H7 (cell line): ENCODE data around the gene HDDC3. TPM values are rescaled to one million over a fixed set of nuclear protein-coding genes. Genes with fewer than 3 reads are reported as not detected.

Experiments used
- DNase-seq: peaks from one replicate; pipeline ENCODE4 v3.0.0; 2012
- H3K27me3 ChIP-seq: 2 replicates; pipeline ENCODE4 v1.6.0; 2011; ENCODE audit warnings: mild to moderate bottlenecking, low read length; ENCODE audit not compliant: control insufficient read depth, insufficient read depth
- H3K36me3 ChIP-seq: replicated peaks from 2 replicates; pipeline ENCODE4 v1.5.1; 2011; ENCODE audit warnings: low read length; ENCODE audit not compliant: control insufficient read depth, insufficient read depth
- H3K4me3 ChIP-seq: 2 replicates; pipeline ENCODE4 v1.5.1; 2011; ENCODE audit warnings: low read depth, mild to moderate bottlenecking, control low read depth, low read length, moderate library complexity; ENCODE audit not compliant: insufficient read depth
- total RNA-seq: library from RNA; depleted of rRNA; stranded (reverse); fragments of >200 nt; shearing (Covaris generic); gene quantifications from 2 replicates; pipeline ENCODE4 v1.2.3, GENCODE V29; 2014; rRNA removed

HDDC3 gene
- total RNA-seq, 1 experiment from 2014 or later: 19.4 TPM

- Histone ChIP-seq H3K36me3 (peaks cover 17% of the 10 kb centered on the region), H3K27me3 (no peaks in the 10 kb centered on the region), H3K4me3 (no peak overlapping the region)
- no peak for DNase-seq
Observed at GRCh38 chr15:90880381-90881145, 51.8 kb downstream of the HDDC3 start.

Other genes with a start within 250 kb of the HDDC3 start
- gene BLM, start 215.2 kb downstream of the HDDC3 start, total RNA-seq: 29.7 and 36.4 TPM in 2 replicates
- 56.5 and 68.9 TPM in 2 replicates for gene FURIN, start 64.0 kb downstream of the HDDC3 start, total RNA-seq
- gene FES, start 48.0 kb downstream of the HDDC3 start, total RNA-seq: 11.2 and 13.6 TPM in 2 replicates
- 7.4 and 11.6 TPM in 2 replicates for gene MAN2A2, start 29.2 kb downstream of the HDDC3 start, total RNA-seq
- gene UNC45A, start 2.7 kb upstream of the HDDC3 start, total RNA-seq: 85.9 and 87.2 TPM in 2 replicates
- 28.3 and 39.4 TPM in 2 replicates for gene RCCD1, start 22.3 kb upstream of the HDDC3 start, total RNA-seq
- 143 and 195 TPM in 2 replicates for gene PRC1, start 62.0 kb upstream of the HDDC3 start, total RNA-seq
- 13.7 and 16.6 TPM in 2 replicates for gene VPS33B, start 90.0 kb upstream of the HDDC3 start, total RNA-seq
- gene SV2B, start 167.7 kb upstream of the HDDC3 start, total RNA-seq: under 0.01 and 0.03 TPM in 2 replicates